NCI-H128 (cell line): ENCODE data around the gene TGFBR1.

Experiments used
- DNase-seq: peaks from one replicate; lab custom pipeline; 2025; ENCODE audit not compliant: unreplicated experiment; lab: John Stamatoyannopoulos, UW

Gene TGFBR1

DNA sequence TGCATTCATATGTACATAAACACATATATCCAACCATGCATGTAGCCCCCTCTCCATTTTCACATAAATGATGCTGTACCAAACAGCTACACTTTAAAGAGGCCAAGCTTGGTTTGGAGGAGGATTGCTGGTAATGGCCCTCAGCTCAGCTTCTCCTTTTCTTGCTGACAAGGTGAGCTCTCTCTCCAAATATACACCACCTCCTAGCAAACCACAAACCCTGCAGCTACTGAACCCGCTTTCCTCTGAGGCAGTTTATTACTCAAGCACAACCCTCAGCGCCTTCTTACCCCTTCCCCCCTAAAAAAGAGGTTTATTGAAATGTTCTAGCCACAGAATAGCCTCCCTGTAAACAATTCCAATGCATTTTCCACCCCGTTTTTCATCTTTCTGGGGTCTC is 62.8 kb downstream of the TGFBR1 start:
- no peak for DNase-seq

DNA sequence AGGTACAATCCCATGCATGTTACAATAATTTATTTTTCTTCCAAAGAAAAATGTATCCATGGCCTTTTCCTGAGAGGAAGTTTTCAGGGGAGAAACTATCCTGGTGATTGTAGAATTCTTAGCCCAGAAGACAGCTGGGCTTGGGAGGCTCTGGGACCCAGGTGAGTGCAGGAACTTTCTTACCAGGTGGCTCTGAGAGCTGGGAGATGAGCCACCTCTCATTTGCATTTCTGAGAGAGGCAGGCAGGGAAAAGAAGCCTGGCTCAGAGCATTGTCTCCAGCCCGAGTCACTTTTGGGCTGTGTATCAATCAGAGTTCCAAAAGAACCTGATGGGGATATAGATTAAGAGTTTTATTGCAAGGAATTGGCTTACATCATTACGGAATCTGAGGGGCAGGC is 64.2 kb downstream of the TGFBR1 start:
- DNase-seq, result no peak

DNA sequence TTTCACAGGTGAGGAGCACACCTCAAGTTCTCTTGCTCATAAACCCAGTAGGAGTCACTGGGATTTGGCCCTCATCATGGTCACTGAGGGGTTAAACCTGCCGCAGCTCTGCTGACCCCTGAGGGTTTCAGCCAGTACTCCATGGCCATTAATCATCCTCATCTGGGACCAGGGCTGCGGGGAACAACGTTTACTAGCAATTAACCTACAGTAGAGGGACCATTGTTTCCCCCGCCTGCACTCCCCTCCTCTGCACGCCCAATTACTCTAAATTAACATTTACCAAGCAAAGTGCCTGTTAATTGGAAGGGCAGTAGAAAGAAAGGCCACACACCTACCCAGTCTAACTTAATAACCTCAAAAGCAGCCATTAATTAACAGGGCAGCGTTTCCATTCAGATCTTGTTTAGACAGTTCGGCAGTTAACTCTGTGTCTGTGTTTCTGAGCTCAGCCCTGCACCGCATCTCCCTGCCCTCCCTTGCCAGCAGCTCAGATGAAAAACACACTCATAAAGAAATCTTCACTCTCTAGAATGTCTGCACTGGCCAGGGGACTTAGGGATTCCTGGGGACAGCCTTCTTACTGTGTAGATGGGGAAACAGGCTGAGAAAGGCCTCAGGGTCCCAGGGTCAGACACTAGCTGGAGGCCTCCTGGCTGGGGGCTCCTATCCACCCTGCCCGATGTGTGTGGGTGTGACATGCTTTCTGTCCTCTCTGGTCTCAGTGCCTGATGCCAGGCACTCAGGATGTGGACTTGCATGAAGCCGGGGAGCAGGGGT is 65.3 kb downstream of the TGFBR1 start:
- no peak for DNase-seq

- DNase-seq, result no peak
These were observed 66.6 kb downstream of the TGFBR1 start for GRCh38 chr9:99171225-99172123.

GRCh38 chr9:99172124-99173091 is 67.5 kb downstream of the TGFBR1 start:
- peak; percentile 9 for DNase-seq

DNA sequence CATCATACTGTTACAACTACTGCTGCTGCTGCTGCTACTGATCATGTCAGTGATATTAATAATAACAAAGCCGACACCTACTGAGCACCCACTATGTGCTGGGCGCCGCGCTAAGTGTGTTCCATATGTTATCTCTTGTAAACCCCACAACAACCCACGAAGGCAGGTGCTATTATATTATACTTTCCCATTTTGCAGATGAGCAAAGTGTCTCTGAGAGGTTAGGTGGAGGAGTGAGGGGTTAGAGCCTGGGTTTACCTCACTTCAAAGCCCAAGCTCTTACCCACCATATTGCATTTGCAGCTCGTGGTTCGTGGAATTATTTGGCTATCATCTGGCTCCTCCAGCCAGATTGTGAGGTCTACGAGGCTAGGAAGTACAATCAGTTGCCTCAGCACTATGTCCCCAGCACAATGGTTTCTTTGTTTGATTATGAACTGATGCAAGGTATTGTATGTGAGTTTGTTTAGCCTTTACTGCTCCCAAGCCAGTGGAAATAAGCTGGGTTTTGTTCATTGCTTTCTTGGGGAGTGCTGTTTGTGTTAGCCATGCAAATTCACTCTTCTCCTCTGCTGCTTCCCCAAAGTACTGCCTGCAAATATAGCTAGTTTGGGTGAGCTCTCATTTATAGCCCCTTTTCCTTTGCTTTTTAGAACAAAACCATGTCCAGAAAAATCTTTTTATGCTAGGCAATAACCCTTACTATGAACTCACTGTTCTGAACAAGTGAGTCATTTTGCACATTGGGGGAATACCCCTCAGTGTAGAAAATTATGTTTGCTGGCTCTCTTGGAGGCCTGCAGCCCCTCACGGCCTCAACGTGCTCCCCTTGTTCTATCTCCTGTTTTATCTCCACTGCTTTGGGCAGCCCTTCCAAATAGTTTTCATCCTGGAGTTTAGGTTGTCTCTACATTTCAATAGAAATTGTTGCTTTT is 68.9 kb downstream of the TGFBR1 start:
- no peak for DNase-seq

DNA sequence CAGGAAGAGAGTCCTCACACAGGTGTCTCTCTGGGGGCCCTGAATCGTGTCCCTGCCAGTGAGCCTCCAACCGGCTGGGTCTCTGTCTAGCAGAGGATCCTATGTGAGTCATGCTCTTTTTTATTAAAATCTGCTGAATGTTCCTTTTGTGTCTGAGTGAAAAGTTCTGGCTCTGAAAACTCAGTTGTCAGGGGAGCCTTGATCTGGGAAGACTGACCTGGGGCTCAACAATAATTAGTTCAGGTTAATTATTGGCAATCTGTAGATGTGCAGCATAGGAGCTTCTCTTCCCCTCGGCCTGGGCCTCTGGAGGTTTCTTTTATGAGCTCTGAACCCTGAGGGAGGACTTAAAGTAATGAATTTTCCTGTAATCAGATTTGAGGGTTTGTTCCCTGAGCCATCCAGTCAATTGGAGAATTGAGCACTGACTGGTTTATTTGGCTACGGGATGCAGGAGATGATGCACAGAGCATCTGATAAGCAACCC is 71.7 kb downstream of the TGFBR1 start:
- DNase-seq, result no peak

- DNase-seq, result no peak
These were observed 72.9 kb downstream of the TGFBR1 start for GRCh38 chr9:99177576-99178366.

DNA sequence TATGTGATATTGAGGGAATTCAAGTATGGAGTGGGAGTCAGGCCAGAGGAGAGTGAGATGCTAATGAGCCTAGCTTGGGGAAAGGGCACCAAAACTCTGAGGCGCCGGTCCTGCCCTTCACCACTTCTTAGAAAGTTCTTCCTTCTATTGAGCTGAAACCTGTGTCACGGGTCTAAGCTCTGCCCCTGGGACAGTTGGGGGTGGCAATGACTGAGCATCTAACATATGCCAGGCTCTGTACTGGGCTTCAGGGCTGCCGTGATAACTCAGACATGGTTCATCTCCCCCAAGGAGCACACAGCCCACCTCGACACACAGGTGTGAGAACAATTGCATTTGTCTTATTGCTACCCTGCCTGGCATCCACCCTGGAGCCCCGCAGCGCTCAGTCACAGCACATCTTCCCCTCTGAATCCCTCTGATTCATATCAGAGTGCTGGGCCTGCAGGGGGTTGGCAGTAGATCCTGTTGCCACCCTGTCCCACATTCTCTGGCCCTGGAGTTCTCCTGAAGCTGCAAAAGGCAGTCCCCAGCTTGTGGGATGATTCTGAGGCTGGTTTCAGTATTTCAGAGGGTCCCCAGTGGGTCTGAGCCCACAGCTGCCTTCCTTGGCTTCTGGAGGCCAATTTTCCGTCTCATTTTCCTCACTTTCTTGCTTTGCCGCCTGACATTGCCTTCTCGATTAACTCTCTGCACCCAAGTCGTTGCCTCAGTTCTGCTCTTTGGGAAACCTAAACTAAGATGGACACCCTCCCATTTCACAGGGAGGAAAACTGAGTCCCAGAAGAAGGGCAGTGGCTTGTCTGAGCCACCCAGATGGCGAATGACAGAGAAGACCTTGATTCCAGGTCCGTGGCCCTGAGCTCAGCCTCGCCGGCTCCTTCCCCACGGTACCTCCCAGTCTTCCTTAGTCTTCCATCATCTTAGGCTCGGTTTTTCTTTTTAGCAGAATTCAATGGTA is 74.3 kb downstream of the TGFBR1 start:
- no peak for DNase-seq

DNA sequence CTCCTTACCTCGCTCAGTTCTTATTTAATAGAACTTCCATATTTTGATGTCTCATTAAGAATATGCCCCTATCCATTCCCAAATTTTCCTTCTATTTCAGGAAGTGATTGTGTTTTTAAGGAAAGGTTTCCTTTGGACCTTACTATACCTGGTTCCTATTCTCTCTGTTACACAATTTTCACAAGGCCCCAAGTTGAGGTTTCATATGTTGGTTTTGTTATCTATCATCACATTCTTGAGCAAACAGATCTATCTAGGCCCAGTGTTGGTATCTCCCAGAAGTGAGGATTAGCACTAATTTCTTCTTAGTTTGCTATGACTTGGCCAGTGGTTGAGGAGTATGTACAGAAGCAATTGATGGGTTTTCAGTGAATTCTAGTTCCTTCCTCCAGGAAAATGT is 75.3 kb downstream of the TGFBR1 start:
- DNase-seq, result no peak

GRCh38 chr9:99180662-99181061 is 75.7 kb downstream of the TGFBR1 start:
- no peak for DNase-seq

GRCh38 chr9:99181206-99181605 is 76.3 kb downstream of the TGFBR1 start:
- DNase-seq, result no peak

DNA sequence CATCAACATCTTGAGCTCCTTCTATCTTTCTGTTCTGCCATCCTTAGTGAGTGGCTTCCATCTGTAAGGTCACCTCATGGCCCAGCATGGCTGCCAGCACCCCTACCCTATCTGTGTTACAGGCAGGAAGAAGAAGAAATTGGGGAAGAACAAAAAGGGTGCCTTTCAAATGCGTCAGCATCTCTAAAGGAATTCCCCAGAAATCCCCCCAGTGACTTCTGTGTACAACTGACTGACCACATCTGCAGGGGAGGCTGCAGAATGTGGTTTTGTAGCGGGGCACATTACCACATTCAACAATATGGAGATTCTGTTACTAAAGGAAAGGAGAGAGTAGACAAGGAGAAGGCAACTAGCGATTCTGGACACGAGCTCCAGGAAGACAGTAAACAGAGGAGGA is 76.7 kb downstream of the TGFBR1 start:
- no peak for DNase-seq

GRCh38 chr9:99182356-99182755 is 77.4 kb downstream of the TGFBR1 start:
- DNase-seq, result no peak

DNA sequence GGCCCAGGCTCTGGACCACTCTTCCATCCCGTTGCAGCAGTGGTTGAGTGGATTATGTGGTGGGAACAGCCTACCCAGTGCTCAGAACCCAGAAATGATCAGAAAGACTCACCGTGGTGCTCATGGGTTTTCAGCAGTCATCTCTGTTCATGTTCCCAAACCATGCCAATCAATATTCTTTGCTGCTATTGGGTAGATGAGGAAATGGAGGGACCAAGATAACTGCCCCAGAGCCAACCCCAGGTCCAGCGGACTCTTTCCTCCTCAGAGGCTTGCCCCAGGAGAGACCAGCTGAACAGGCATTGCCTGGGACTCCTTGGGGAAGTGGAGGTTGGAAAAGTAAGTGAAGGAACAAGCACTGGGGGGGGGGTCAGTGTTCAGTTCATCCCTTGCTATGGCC is 78.7 kb downstream of the TGFBR1 start:
- DNase-seq, result no peak

DNA sequence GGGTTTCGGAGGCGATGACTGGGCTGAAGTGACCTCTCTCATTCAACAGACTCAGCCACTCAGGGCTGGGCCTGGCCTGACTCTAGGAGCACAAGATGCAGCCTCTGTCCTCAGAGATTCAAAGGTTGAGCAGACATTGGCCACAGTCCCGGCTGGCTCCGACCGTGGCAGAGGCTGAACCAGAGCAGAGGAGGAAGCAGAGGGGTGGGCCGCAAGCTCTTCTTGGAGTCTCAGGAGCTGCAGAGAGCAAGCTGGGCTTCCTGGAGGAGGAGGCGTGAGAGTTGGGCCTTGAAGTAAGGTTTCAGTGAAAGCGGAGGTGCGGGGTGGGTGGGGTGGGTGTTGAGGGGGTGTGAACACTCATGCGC is 79.2 kb downstream of the TGFBR1 start:
- DNase-seq, result no peak

DNA sequence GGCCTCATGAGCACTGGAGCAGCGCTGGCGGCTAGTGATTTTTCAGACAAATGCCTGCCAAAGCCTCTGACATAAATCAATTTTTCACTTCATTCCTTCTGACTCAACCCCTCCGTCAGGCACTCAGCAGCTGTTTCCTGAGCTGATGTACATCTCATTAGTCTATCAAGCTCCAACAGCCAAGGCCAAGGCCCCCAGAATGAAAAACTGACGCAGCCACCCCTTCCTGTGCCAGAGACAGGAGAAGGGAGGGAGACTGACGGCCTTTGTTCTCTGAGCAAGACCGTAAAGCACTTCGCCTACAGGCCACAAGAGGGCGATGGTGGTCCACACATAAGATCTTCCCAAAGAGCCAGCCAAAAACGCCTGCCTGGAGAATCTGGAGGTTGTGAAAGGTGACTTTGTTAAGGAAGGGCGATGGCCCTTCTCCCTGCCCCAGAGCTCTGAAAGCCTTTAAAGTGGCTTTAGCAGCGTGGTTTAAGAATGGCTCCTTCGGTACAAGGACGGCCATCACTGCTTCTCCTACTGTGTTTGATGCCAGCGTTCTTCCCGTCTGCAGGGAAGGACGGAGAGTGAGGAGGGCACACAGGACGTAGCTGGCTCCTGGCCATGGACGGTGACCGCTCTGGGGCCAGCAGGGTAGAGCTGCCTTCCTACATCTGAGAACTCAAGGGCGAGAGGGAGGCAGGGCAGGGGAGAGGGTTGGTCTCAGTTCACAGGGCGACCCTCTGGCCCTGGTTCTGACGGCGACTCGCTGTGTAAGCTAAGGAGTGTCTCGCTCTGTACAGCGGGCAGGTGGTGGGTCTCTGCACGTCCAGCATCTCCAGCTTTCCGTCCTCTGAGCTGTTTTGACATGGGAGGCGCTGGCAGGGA is 79.8 kb downstream of the TGFBR1 start:
- peak; percentile 82 for DNase-seq
